Tibial nerve (tissue), 4 donors: ENCODE results near the gene SLC9A9. TPM values are rescaled to one million over a fixed set of nuclear protein-coding genes. Genes with fewer than 3 reads are reported as not detected.

Source experiments
- DNase-seq, 2 donors: peaks; one replicate each; pipeline ENCODE4 v3.0.0-alpha.2; 2019; ENCODE audit warnings: low spot score in 2 of 2
- H3K27ac ChIP-seq, 4 donors: fragments of 200-600 bp; sonication (generic) in 3 of 4; one replicate each; pipeline ENCODE4 v1.5.1; 2017 to 2019; ENCODE audit warnings: mild to moderate bottlenecking in 1 of 4
- H3K27me3 ChIP-seq, 2 donors: fragments of 200-600 bp; sonication (generic) in 1 of 2; one replicate each; pipeline versions ENCODE4 v1.5.1 to v1.6.0; 2017 to 2019
- H3K36me3 ChIP-seq, 3 donors: fragments of 200-600 bp; sonication (generic); one replicate each; pipeline ENCODE4 v1.5.1; 2018 to 2019
- H3K4me1 ChIP-seq, 4 donors: fragments of 200-600 bp; sonication (generic) in 3 of 4; one replicate each; pipeline ENCODE4 v1.5.1; 2017 to 2019
- H3K4me3 ChIP-seq, 4 donors: fragments of 200-600 bp; sonication (generic) in 3 of 4; one replicate each; pipeline ENCODE4 v1.5.1; 2017 to 2019; ENCODE audit warnings: mild to moderate bottlenecking in 1 of 4, moderate library complexity in 1 of 4
- H3K9me3 ChIP-seq, 4 donors: fragments of 200-600 bp; sonication (generic) in 3 of 4; one replicate each; pipeline ENCODE4 v1.5.1; 2017 to 2019
- EP300 ChIP-seq, 2 donors: sonication (generic); formaldehyde crosslinking; IDR thresholded peaks; one replicate each; pipeline ENCODE4 v1.6.1; 2017; ENCODE audit warnings: antibody characterized with exemption in 2 of 2, mild to moderate bottlenecking in 1 of 2
- POLR2A ChIP-seq, 2 donors: fragments of 450-650 bp; IDR thresholded peaks; one replicate each; pipeline ENCODE4 v1.6.1; 2017; ENCODE audit warnings: antibody characterized with exemption in 2 of 2, mild to moderate bottlenecking in 2 of 2, moderate library complexity in 2 of 2
- WGBS, 2 donors: methylation state at CpG; one replicate each; pipeline ENCODE4 v1.1.5; 2018; 5-methylcytosine and 5-hydroxymethylcytosine counted together
- total RNA-seq, 4 donors: library from RNA; depleted of rRNA; stranded (reverse); fragments of >200 nt; gene quantifications; one replicate each; pipeline ENCODE4 v1.1.0, GENCODE V29; 2016
- TF ChIP-seq, protein P1 (sequence below), 5 experiments: fragments of 200-600 bp in 3 of 5; fragments of 450-650 bp in 2 of 5; sonication (generic) in 3 of 5; IDR thresholded peaks; one replicate each; pipeline ENCODE4 v1.5.1; 2016 to 2019; ENCODE audit warnings: antibody characterized with exemption in 5 of 5, mild to moderate bottlenecking in 3 of 5, moderate library complexity in 2 of 5

SLC9A9 gene
- total RNA-seq, 4 donors from 2014 or later = 7.6 to 11.1 (median 9.2) TPM

DNA sequence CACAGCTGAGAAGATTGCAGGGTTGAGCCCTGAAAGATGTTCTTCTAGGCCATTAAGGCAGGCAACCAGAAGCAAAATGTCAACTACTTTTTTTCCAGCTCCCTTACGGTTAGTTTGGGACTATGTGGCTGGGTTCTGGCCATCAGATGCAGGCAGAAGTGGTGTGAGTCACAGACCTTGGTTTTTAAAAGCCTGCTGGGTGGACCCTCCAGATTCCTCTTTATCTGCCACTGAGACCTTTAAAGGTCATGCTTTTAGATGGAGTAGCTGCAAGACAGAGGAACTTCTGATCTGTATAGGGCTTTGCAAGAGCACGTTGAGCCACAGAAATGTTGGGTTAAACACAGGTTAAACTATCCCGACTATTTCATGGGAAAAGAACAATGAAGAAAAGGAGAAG is 625.8 kb downstream of the SLC9A9 start:
- no peak for DNase-seq
- Histone ChIP-seq H3K4me1 (no peaks in the 10 kb centered on the region), H3K27ac (no peak overlapping the region), H3K9me3 (no peaks in the 10 kb centered on the region), H3K4me3 (no peak overlapping the region), H3K36me3 (no peaks in the 10 kb centered on the region), H3K27me3 (no peaks in the 10 kb centered on the region)
- TF ChIP-seq, protein P1, sequence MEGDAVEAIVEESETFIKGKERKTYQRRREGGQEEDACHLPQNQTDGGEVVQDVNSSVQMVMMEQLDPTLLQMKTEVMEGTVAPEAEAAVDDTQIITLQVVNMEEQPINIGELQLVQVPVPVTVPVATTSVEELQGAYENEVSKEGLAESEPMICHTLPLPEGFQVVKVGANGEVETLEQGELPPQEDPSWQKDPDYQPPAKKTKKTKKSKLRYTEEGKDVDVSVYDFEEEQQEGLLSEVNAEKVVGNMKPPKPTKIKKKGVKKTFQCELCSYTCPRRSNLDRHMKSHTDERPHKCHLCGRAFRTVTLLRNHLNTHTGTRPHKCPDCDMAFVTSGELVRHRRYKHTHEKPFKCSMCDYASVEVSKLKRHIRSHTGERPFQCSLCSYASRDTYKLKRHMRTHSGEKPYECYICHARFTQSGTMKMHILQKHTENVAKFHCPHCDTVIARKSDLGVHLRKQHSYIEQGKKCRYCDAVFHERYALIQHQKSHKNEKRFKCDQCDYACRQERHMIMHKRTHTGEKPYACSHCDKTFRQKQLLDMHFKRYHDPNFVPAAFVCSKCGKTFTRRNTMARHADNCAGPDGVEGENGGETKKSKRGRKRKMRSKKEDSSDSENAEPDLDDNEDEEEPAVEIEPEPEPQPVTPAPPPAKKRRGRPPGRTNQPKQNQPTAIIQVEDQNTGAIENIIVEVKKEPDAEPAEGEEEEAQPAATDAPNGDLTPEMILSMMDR (IDR thresholded peaks at IDR 0.05) = no peak
- TF ChIP-seq EP300 (IDR thresholded peaks at IDR 0.05) = no peak
- TF ChIP-seq POLR2A (IDR thresholded peaks at IDR 0.05) = no peak
- WGBS, 2 donors = 40 to 43% methylated on average over 3 of the region's 3 CpGs

DNA sequence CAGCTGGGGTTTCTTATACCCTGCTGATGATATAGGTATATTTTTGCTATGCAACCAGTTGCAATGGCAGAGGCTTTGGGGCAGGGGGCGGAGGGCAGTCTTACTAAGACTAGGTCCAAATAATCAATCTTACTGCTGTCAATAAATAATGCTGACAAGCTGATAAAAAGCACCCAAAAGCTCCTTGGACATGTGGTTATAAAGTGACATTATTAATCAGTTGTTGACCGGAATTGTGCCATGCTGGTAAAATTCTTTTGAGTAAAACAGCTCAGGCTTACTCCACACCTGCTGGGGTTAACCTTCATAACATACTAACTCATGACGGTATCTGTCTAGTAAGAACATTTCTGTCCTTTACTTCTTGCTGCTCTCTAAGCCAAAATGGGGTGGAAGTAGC is 626.8 kb downstream of the SLC9A9 start:
- no peaks in the 10 kb centered on the region for H3K36me3 ChIP-seq

DNA sequence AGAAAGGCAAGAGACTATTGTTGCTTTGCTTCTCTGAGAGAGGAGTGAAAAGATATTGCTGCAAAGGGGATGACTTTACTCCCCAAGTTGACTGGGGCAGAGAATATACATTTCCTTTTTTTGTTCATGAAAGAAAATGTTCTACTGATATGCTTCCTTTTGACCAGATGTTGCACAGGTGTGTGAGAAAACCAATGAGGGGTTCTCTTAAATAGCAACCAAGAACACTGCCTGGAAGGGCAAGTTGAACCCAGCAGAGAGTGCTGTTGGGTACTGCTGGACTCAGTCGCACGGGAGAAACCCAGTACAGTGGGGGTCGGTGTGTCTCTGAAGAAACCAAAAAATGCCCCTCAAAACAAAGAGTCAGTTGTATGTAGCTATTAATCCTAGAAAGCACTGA is 627.5 kb downstream of the SLC9A9 start:
- H3K4me1 ChIP-seq = peaks cover 0 to 13% (median 0%) of the 10 kb centered on the region in 4 donors
- H3K27ac ChIP-seq = no peak overlapping the region
- H3K27me3 ChIP-seq = no peaks in the 10 kb centered on the region
- no peaks in the 10 kb centered on the region for H3K36me3 ChIP-seq
- no peak overlapping the region for H3K4me3 ChIP-seq
- TF ChIP-seq EP300 (IDR thresholded peaks at IDR 0.05) (no peak), POLR2A (IDR thresholded peaks at IDR 0.05) (no peak)
- TF ChIP-seq, protein P1 (IDR thresholded peaks at IDR 0.05) = no peak
- 63 to 73% methylated on average over 3 of the region's 3 CpGs for WGBS, 2 donors
- DNase-seq = no peak
- H3K9me3 ChIP-seq = no peaks in the 10 kb centered on the region

More for the DNA sequence above, 626.8 kb downstream of the SLC9A9 start:
- DNase-seq = no peak
- 83 to 90% methylated on average over 3 of the region's 3 CpGs for WGBS, 2 donors
- Histone ChIP-seq H3K4me3 (no peak overlapping the region), H3K27me3 (no peaks in the 10 kb centered on the region), H3K27ac (no peak overlapping the region), H3K9me3 (no peaks in the 10 kb centered on the region), H3K4me1 (peaks cover 0 to 10% (median 0%) of the 10 kb centered on the region in 4 donors)
- TF ChIP-seq EP300 (IDR thresholded peaks at IDR 0.05) = no peak
- TF ChIP-seq, protein P1 (IDR thresholded peaks at IDR 0.05) = no peak
- TF ChIP-seq POLR2A (IDR thresholded peaks at IDR 0.05) = no peak

DNA sequence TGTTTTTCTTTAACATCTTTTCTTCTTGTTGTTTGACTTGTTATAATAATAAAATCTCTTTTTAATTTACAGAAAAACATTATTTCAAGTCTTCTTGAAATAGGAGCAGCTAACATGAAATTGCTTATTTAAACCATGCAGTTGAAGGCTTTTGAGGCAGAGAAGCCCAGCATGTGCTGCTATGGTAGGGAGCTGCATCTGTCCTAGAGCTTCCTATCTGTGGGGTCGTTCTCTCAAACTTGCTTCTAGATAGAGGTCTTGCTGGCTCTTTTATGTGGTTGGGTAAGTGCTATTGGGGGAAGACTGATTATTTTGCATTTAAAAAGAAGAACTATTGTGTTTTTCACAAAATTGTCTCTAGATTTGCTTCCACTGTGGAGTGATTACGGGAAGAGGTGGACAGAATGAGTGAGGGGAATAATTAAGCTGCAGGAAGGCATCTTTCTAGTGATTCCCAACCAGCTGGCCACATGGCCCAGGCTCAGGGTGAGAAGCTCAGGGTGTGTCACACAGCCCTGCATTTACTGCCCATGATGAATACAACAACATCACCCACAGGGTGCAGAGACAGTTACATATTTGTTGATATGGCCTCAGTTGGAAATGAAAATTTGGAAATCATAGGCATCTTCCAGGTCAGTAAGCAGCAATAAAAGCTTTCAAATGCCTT is 630.0 kb downstream of the SLC9A9 start:
- no peak for TF ChIP-seq POLR2A (IDR thresholded peaks at IDR 0.05)
- TF ChIP-seq EP300 (IDR thresholded peaks at IDR 0.05) = no peak
- TF ChIP-seq, protein P1 (IDR thresholded peaks at IDR 0.05) = no peak
- 75% methylated on average over 2 of the region's 2 CpGs for WGBS, 2 donors
- no peak for DNase-seq

GRCh38 chr3:143217283-143217682 is 631.0 kb downstream of the SLC9A9 start:
- H3K27ac ChIP-seq = no peak overlapping the region
- no peaks in the 10 kb centered on the region for H3K36me3 ChIP-seq
- TF ChIP-seq, protein P1 (IDR thresholded peaks at IDR 0.05) = no peak
- TF ChIP-seq EP300 (IDR thresholded peaks at IDR 0.05) (no peak), POLR2A (IDR thresholded peaks at IDR 0.05) (no peak)
- no peaks in the 10 kb centered on the region for H3K27me3 ChIP-seq
- DNase-seq = no peak
- no peaks in the 10 kb centered on the region for H3K9me3 ChIP-seq
- no peak overlapping the region for H3K4me3 ChIP-seq
- peaks cover 0 to 13% (median 0%) of the 10 kb centered on the region in 4 donors for H3K4me1 ChIP-seq

More for the DNA sequence above, 630.0 kb downstream of the SLC9A9 start:
- Histone ChIP-seq H3K27me3 (no peaks in the 10 kb centered on the region), H3K9me3 (no peaks in the 10 kb centered on the region), H3K4me3 (no peak overlapping the region), H3K4me1 (peaks cover 0 to 13% (median 0%) of the 10 kb centered on the region in 4 donors), H3K27ac (no peak overlapping the region), H3K36me3 (no peaks in the 10 kb centered on the region)
